ENCODE measurements around the gene CD109. TPM values are rescaled to one million over a fixed set of nuclear protein-coding genes. Genes with fewer than 3 reads are reported as not detected.
"Not testable (repeated sequence)": the region's sequence is repeated elsewhere in the genome, so short reads cannot be mapped to it uniquely, and the experiment has no call there.

The CD109 gene
- total RNA-seq, 3 donors from 2014 or later: 10.1 to 20.7 (median 11.2) TPM

DNA sequence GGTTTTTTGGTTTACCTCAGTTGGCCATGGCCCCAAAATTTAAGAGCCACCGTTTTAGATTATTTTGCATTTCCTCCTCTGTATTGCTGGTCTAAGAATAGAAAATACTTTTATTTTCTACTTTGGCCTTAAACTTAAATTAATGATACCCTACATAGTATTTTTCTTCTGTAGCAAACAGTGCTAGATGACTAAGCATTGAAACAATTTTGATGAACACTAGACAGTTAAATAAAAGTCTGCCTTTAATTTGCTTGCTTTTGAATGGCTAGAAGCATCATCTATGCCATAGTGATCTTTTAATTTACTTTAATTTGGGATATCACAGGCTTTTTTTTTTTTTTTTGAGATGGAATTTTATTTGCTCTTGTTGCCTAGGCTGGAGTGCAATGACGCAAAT lies 106.4 kb downstream of the CD109 start:
- H3K4me1 Mint-ChIP-seq (ENCODE audit: low read depth): no peaks in the 10 kb centered on the region
- no peaks in the 10 kb centered on the region for H3K27me3 Mint-ChIP-seq (ENCODE audit: low read depth)
- H3K4me3 Mint-ChIP-seq: no peak overlapping the region
- H3K36me3 Mint-ChIP-seq (ENCODE audit: insufficient read depth): no peaks in the 10 kb centered on the region
- ATAC-seq (no peak), DNase-seq (no peak)
- H3K9me3 Mint-ChIP-seq: no peaks in the 10 kb centered on the region

DNA sequence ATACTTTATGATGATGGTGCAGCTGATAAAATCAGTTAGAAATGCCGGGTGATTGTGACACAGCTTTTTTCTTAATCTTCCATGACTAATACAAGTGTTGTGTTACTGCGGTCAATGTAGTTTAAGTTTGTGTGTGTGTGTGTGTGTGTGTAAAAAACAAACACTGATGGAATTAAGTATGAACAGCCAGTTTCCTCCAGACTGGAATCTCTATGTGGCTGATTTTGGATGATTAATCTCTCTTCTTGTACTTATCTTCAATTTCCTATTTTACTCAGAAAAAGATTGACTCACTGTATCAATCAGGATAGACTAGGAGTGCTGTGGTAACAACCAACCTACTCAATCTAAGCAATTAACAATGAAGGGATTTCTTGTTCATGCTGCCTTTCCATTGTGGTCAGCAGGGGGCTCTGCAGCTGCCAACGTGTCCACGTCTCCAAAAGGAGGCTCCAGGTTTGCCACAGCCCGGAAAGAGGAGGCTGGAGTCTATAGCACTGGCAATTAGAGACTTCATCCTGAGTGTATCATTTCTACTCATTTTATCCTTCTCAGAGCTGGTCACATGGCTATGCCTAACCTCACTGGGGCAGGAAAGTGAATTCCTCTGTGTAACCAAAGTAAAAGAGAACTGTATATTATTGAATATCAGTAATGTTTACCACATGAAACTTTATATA lies 107.7 kb downstream of the CD109 start:
- Mint-ChIP-seq H3K4me1 (ENCODE audit: low read depth) (no peaks in the 10 kb centered on the region), H3K27me3 (ENCODE audit: low read depth) (no peaks in the 10 kb centered on the region), H3K36me3 (ENCODE audit: insufficient read depth) (no peaks in the 10 kb centered on the region), H3K4me3 (no peak overlapping the region), H3K9me3 (no peaks in the 10 kb centered on the region)
- DNase-seq (no peak), ATAC-seq (no peak)

DNA sequence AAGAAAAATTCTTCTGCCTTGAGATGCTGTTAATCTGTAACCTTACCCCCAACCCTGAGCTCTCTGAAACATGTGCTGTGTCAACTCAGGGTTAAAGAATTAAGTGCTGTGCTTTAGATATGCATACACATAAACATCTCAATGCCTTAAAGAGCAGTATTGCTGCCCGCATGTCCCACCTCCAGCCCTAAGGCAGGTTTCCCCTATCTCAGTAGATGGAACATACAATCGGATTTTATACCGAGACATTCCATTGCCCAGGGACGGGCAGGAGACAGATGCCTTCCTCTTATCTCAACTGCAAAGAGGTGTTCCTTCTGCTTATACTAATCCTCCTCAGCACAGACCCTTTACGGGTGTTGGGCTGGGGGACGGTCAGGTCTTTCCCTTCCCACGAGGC lies 109.2 kb downstream of the CD109 start:
- not testable (repeated sequence) for ATAC-seq; H3K36me3 Mint-ChIP-seq (ENCODE audit: insufficient read depth); H3K4me1 Mint-ChIP-seq (ENCODE audit: low read depth); H3K9me3 Mint-ChIP-seq; H3K4me3 Mint-ChIP-seq; DNase-seq; H3K27me3 Mint-ChIP-seq (ENCODE audit: low read depth)

DNA sequence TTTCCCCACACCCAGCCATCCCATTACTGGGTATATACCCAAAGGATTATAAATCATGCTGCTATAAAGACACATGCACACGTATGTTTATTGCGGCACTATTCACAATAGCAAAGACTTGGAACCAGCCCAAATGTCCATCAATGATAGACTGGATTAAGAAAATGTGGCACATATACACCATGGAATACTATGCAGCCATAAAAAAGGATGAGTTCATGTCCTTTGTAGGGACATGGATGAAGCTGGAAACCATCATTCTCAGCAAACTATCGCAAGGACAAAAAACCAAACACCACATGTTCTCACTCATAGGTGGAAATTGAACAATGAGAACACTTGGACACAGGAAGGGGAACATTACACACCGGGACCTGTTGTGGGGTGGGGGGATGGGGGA lies 110.0 kb downstream of the CD109 start:
- ATAC-seq; H3K4me1 Mint-ChIP-seq (ENCODE audit: low read depth); H3K27me3 Mint-ChIP-seq (ENCODE audit: low read depth); DNase-seq; H3K36me3 Mint-ChIP-seq (ENCODE audit: insufficient read depth); H3K4me3 Mint-ChIP-seq; H3K9me3 Mint-ChIP-seq: not testable (repeated sequence)

DNA sequence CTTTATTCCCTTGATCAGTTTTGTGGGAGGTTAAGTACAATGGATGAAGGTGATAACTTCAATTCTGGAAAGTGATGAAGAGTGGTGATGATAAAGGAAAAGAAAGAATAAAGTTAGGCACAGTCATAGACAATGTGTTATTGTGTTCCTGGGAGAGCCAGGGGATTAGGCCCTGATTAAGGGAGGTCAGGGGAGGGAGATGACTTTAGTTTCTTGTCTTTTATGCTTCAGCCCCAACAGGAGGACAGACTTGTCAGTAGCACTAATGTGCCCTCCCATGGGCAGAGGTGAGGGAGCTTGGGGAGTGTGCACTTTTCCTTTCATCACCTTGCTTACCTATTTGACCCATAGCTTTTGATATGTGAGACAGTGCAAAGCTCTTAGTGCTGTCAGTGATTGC lies 115.7 kb downstream of the CD109 start:
- H3K27me3 Mint-ChIP-seq (ENCODE audit: low read depth): no peaks in the 10 kb centered on the region
- no peaks in the 10 kb centered on the region for H3K4me1 Mint-ChIP-seq (ENCODE audit: low read depth)
- DNase-seq (no peak), ATAC-seq (no peak)
- no peak overlapping the region for H3K4me3 Mint-ChIP-seq
- no peaks in the 10 kb centered on the region for H3K9me3 Mint-ChIP-seq
- no peaks in the 10 kb centered on the region for H3K36me3 Mint-ChIP-seq (ENCODE audit: insufficient read depth)

DNA sequence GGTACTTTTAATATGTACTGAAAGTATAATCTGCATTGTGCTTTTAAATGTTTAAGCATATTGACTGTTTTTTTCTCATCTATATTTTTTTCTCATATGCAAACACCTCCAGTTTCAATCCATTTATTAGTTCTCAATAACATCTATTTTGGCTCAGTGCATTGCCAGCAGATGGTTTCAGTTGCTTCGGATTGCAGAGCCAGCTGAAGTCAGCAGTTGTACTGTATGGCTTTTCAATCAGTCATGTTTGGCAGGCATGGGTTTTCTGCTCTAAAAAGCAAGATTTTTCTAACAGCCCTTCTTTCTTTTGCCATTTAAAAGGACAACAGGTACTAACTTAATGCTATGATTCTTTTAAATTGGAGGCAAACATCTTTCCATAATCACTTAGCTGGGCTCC lies 121.2 kb downstream of the CD109 start:
- DNase-seq (no peak), ATAC-seq (no peak)
- no peaks in the 10 kb centered on the region for H3K27me3 Mint-ChIP-seq (ENCODE audit: low read depth)
- H3K4me1 Mint-ChIP-seq (ENCODE audit: low read depth): no peaks in the 10 kb centered on the region
- H3K9me3 Mint-ChIP-seq: no peaks in the 10 kb centered on the region
- H3K4me3 Mint-ChIP-seq: no peak overlapping the region
- H3K36me3 Mint-ChIP-seq (ENCODE audit: insufficient read depth): peaks cover 2% of the 10 kb centered on the region

DNA sequence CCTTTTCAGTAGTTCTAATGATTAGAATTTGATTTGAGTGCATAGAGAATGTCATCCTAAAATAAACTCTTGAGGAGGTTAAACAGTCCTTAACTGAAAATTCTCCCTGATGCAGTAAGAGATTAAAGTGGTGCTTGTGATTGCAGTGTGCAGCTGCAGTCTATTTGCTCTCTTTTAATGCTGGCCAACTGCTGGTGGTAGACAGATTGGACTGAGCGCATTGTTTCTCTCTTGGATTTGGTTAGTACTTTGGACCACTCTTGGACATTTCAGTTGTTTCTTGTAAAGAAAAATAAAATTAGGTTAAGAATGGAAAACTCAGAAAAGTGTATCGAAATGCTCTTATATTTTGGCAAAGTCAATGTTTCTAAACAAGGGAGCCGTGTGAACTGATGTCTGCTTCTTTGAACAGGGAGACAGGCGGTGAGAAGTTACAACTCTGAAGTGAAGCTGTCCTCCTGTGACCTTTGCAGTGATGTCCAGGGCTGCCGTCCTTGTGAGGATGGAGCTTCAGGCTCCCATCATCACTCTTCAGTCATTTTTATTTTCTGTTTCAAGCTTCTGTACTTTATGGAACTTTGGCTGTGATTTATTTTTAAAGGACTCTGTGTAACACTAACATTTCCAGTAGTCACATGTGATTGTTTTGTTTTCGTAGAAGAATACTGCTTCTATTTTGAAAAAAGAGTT lies 127.2 kb downstream of the CD109 start:
- ATAC-seq: no peak

DNA sequence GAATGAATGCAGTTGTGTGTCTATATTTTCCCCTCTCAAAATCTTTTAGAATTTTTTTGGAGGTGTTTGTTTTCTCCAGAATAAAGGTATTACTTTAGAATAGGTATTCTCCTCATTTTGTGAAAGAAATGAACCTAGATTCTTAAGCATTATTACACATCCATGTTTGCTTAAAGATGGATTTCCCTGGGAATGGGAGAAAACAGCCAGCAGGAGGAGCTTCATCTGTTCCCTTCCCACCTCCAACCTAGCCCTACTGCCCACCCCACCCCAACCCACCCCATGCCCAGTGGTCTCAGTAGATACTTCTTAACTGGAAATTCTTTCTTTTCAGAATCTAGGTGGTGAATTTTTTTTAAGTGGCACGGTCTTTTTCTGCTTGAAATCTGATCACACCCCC lies 127.8 kb downstream of the CD109 start:
- Mint-ChIP-seq H3K4me1 (ENCODE audit: low read depth) (no peaks in the 10 kb centered on the region), H3K27me3 (ENCODE audit: low read depth) (peaks cover 2% of the 10 kb centered on the region), H3K36me3 (ENCODE audit: insufficient read depth) (peaks cover 2% of the 10 kb centered on the region), H3K9me3 (no peaks in the 10 kb centered on the region), H3K4me3 (no peak overlapping the region)
- no peak for DNase-seq
- no peak for ATAC-seq

More for the DNA sequence above, 127.2 kb downstream of the CD109 start:
- Mint-ChIP-seq H3K9me3 (no peaks in the 10 kb centered on the region), H3K4me1 (ENCODE audit: low read depth) (no peaks in the 10 kb centered on the region), H3K4me3 (no peak overlapping the region), H3K27me3 (ENCODE audit: low read depth) (peaks cover 2% of the 10 kb centered on the region), H3K36me3 (ENCODE audit: insufficient read depth) (peaks cover 2% of the 10 kb centered on the region)
- no peak for DNase-seq

DNA sequence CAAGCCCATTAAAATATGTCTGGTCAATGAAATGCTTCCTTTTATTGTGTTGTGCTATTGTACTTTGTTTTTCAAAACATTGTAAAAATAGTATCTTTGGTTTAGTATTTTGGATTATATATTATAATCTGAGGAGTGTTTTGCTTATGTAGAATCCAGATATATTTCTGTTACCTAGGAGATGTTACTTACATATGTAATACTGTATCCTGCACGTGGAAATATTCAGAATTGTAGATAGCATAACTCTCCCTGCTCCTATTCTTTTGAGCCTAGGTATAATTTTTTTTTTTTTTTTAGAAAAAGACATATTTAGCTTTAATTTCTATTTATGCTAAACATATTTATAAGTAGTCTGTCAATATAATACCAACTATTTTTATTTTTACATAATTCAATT lies 130.6 kb downstream of the CD109 start:
- Mint-ChIP-seq H3K27me3 (ENCODE audit: low read depth) (peaks cover 2% of the 10 kb centered on the region), H3K4me1 (ENCODE audit: low read depth) (no peaks in the 10 kb centered on the region), H3K4me3 (no peak overlapping the region), H3K9me3 (no peaks in the 10 kb centered on the region), H3K36me3 (ENCODE audit: insufficient read depth) (no peaks in the 10 kb centered on the region)
- ATAC-seq (no peak), DNase-seq (no peak)

DNA sequence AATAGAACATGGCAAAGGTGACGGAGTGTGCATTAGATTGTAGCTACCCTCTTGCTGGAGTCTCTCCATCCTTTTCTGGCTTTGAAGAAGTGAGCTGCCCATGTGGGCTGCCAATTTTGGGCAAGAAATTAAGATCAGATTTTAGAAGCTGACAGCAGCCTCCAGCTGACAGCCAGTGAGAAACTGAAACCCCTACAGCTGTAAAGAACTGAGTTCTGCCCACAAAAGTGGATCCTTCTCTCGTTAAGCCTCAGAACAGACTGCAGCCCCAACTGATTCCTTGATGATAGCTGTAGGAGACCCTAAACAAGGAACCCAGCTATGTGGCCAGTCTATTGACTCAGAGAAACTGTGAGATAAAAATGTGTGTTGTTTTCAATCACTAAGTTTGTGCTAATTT lies 134.1 kb downstream of the CD109 start:
- no peaks in the 10 kb centered on the region for H3K27me3 Mint-ChIP-seq (ENCODE audit: low read depth)
- ATAC-seq (no peak), DNase-seq (no peak)
- no peaks in the 10 kb centered on the region for H3K36me3 Mint-ChIP-seq (ENCODE audit: insufficient read depth)
- no peaks in the 10 kb centered on the region for H3K9me3 Mint-ChIP-seq
- no peak overlapping the region for H3K4me3 Mint-ChIP-seq
- H3K4me1 Mint-ChIP-seq (ENCODE audit: low read depth): no peaks in the 10 kb centered on the region

DNA sequence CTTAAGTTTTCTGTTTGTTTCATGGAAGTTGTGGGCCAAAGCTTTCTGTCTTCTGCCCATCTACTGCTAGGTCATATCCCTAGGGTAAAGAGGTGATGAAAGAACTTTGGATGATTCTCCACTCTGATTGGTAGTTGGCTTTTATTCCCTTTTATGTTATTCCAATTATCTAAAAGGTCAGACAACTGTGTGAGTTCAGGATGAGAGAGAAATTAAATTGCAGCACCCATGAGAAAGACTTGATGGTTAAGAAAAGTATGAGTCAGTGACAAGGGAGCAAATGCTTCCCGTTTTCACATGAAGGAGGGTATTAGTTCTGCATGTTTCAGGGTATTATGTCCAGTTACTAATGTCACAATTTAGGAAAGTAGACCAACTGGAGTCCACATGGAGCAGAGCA lies 136.3 kb downstream of the CD109 start:
- H3K27me3 Mint-ChIP-seq (ENCODE audit: low read depth): no peaks in the 10 kb centered on the region
- no peaks in the 10 kb centered on the region for H3K36me3 Mint-ChIP-seq (ENCODE audit: insufficient read depth)
- no peaks in the 10 kb centered on the region for H3K4me1 Mint-ChIP-seq (ENCODE audit: low read depth)
- no peak overlapping the region for H3K4me3 Mint-ChIP-seq
- H3K9me3 Mint-ChIP-seq: no peaks in the 10 kb centered on the region
- ATAC-seq: no peak
- no peak for DNase-seq

DNA sequence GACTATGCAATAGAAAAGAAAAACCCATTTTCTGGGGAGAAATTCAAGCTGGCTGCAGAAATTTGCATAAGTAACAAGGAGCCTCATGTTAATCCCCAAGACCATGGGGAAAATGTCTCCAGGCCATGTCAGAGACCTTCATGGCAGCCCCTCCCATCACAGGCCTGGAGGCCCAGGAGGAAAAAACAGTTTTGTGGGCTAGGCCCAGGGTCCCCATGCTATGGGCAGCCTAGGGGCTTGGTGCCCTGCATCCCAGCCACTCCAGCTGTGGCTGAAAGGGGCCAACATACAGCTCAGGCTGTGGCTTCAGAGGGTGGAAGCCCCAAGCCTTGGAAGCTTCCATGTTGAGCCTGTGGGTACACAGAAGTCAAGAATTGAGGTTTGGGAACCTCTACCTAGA lies 148.7 kb downstream of the CD109 start:
- H3K36me3 Mint-ChIP-seq (ENCODE audit: insufficient read depth); DNase-seq; H3K4me3 Mint-ChIP-seq; H3K27me3 Mint-ChIP-seq (ENCODE audit: low read depth); H3K9me3 Mint-ChIP-seq; H3K4me1 Mint-ChIP-seq (ENCODE audit: low read depth); ATAC-seq: not testable (repeated sequence)

DNA sequence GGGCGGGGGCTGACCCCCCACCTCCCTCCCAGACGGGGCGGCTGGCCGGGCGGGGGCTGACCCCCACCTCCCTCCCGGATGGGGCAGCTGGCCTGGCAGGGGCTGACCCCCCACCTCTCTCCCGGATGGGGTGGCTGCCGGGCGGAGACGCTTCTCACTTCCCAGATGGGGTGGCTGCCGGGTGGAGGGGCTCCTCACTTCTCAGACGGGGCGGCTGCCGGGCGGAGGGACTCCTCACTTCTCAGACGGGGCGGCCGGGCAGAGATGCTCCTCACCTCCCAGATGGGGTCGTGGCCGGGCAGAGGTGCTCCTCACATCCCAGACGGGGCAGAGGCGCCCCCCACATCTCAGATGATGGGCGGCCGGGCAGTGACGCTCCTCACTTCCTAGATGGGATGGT lies 155.0 kb downstream of the CD109 start:
- not testable (repeated sequence) for H3K4me1 Mint-ChIP-seq (ENCODE audit: low read depth); ATAC-seq; H3K4me3 Mint-ChIP-seq; H3K36me3 Mint-ChIP-seq (ENCODE audit: insufficient read depth); DNase-seq; H3K9me3 Mint-ChIP-seq; H3K27me3 Mint-ChIP-seq (ENCODE audit: low read depth)

DNA sequence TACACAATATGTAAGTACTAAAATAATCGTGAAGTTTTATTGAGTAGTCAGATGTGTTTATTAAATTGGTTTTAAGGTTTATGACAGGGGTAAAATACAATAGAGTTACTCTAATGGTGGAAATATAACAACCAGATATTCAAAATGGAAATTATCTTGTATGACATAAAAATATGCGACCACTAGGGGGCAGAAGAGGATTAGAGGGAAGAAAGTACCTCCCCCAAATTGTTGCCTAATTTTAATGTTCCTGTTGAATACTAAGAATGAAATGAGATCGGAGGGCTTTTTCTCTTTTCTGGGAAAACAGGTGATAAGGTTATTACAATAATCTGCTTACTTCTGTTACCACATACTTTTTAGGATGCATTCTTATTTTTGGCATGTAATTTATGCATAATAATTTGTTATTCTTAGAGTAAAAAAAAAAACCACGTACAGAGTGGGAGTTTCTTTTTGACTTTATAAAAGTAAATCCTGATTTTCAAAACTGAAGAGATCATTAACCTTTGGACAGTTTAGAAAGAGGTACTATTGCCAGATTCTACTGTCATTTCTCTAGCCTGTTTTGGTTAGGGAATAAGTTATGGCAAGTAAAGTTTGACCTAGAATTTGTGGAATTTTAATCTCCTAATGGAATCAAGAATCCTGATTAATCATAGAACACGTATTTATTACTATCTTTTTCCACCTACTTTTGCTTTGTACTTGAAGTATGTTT lies 159.2 kb downstream of the CD109 start:
- no peaks in the 10 kb centered on the region for H3K9me3 Mint-ChIP-seq
- no peaks in the 10 kb centered on the region for H3K27me3 Mint-ChIP-seq (ENCODE audit: low read depth)
- H3K4me1 Mint-ChIP-seq (ENCODE audit: low read depth): no peaks in the 10 kb centered on the region
- DNase-seq: no peak
- ATAC-seq: no peak
- H3K36me3 Mint-ChIP-seq (ENCODE audit: insufficient read depth): no peaks in the 10 kb centered on the region
- no peak overlapping the region for H3K4me3 Mint-ChIP-seq

DNA sequence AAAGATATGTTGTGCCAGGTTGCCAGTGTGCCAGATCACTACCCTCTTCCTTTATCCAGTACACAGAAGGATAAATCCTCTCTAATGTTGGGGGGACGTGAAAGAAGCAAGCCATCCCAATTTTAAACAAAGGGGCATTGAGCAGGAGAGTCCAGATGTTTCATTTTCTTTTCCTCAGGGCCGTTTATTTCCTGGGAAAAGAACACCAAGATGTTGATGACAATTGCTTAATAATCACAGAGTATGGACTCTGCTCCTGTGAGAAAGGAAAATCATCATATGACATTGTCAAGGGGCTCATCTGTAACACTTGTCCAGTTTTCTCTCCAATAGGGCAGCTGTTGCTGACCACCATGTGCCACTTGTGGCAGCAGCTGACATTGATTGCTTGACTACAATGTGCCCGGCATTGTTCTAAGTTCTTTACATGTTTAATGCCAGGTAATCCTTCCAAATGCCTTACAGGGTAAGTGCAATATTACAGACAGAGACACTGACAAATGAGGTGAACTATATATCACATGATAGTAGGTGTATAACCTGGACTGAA lies 161.4 kb downstream of the CD109 start:
- DNase-seq: no peak
- H3K9me3 Mint-ChIP-seq: no peaks in the 10 kb centered on the region
- H3K4me3 Mint-ChIP-seq: no peak overlapping the region
- no peaks in the 10 kb centered on the region for H3K27me3 Mint-ChIP-seq (ENCODE audit: low read depth)
- no peak for ATAC-seq
- no peaks in the 10 kb centered on the region for H3K36me3 Mint-ChIP-seq (ENCODE audit: insufficient read depth)
- no peaks in the 10 kb centered on the region for H3K4me1 Mint-ChIP-seq (ENCODE audit: low read depth)
